ENCODE data around the gene ABCC5.
A peak's percentile ranks its signal among the peaks of the same experiment; 100 is the strongest.
"Not testable (repeated sequence)": the region's sequence is repeated elsewhere in the genome, so short reads cannot be mapped to it uniquely, and the experiment has no call there.

The ABCC5 gene

DNA sequence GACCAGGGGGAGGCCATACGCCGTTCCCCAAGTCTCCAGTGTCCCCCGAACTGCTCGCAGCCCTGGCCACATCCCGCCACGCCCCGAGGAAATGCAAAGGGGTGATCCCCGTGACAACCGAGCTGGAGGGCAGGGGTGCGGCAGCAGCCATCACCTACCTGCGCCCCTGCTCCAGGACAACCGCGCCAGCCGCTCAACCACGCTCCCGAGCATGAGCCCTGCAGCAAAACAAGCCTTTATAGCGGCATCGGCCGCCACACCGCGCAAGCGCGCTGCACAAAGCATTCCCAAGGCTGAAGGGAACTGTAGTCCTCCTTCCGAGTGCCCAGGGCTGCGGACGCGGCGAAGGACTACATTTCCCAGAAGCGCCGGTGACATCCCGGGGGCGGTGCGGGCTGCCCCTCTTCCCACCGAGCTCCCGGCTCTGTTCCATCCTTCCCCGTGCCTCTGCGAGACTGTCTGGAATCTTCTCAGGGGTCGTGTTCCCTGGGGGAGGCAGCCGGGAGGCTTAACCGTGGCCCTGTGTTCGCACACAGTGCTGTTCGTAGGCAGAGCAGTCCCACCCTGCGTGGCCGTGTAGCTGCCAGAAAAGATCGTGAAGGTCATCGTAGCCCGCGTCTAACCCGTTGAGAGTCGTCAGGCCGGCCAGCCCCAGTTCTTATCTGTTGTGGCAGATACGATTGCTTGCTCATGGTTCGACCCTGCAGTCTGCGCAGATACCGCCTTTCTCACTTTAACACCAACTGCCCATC is at the start of gene ABCC5:
ABCC5 (minus strand) TSS at position 213 of the 752 bp plus-strand sequence. CDS start 3,492 bp downstream, outside the sequence.
- DNase-seq (ENCODE audit: low read depth in 2 of 2, low spot score in 1 of 2): peak; percentile 59 to 65

DNA sequence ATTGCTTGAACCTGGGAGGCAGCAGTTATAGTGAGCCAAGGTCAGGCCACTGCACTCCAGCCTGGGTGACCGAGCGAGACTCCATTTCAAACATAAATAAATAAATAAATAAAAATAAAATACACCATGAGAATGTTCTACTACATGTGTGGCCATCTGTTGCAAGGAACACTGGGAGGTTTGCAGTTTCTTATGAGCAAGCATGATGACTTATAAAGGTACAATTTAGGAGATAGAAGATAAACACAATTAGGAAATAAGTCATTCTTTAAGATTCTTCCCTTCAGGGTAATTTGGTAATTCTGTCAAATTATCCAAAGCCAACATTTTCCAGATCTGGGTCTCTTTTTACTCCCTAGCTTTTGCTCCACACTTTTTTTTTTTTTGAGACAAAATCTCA is 48.5 kb upstream of the ABCC5 start:
- no peak for DNase-seq (ENCODE audit: low read depth in 2 of 2, low spot score in 1 of 2)

DNA sequence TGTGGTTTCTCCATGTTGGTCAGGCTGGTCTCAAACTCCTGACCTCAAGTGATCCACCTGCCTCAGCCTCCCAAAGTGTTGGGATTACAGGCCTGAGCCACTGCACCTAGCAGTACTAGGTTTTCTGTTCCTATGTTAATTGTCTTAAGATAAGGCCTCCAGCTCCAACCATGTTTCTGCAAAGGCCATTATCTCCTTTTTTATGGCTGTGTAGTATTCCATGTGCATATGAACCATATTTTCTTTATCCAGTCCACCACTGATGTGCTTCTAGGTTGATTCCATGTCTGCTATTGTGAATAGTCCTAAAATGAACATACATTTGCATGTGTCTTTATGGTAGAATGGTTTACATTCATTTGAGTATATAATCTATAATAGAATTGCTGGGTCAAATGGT is 45.0 kb upstream of the ABCC5 start:
- no peak for DNase-seq (ENCODE audit: low read depth in 2 of 2, low spot score in 1 of 2)

DNA sequence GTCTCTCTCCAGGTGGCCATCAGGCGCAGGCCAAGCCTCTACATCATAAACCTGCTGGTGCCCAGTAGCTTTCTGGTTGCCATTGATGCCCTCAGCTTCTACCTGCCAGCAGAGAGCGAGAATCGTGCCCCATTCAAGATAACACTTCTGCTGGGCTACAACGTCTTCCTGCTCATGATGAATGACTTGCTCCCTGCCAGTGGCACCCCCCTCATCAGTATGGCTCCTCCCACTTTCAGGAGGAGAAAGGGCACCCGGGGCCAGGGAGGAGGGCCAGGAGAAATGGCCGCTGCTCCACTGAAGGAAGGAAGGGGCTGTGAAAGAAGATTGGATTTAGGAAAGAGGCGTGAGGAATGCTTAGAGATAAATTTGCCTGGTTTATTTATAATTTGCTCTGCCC is 41.7 kb upstream of the ABCC5 start:
- no peak for DNase-seq (ENCODE audit: low read depth in 2 of 2, low spot score in 1 of 2)

DNA sequence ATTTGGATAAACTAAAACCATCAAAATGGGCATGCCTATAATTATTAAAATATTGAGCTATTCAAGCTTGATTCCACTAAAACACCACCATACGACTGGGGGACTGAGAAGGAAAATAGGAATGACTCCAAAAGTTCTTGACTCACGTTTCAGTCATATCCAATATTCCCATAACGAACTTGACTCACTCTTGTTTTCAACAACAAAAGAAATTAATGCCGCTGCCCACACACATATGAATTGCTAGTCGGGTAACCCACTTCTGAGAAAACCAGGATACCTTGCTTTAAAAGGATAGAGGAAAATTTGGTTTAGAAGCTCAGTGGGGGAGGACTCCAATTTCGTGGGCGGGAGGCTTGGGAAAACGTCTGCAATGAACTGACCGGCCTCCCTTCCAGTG is 40.3 kb upstream of the ABCC5 start:
- no peak for DNase-seq (ENCODE audit: low read depth in 2 of 2, low spot score in 1 of 2)

DNA sequence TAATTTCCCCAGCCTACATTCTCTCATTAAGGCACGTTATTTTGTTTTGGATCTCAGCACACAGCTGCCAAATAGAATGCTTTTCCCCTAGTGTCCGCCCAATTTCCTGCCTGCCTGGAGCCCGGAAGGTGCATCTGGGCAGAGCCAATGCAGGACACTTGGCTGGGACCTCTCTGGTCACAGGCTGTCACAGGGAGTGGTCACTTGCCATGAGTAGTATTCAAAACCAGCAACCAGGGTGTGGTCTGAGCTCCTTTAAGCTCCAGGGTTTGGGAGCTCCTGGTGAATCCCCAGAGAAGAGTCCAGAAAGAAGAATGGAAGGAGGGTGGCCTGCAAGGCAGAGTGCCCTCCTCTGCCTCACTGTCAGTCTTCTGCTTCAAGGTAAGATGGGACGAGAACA is 35.1 kb upstream of the ABCC5 start, which contains the start of gene HTR3C:
HTR3C (plus strand) TSS at position 281 of the 400 bp plus-strand sequence; CDS start at position 315, 34 bp downstream.
- DNase-seq (ENCODE audit: low read depth in 2 of 2, low spot score in 1 of 2): no peak

DNA sequence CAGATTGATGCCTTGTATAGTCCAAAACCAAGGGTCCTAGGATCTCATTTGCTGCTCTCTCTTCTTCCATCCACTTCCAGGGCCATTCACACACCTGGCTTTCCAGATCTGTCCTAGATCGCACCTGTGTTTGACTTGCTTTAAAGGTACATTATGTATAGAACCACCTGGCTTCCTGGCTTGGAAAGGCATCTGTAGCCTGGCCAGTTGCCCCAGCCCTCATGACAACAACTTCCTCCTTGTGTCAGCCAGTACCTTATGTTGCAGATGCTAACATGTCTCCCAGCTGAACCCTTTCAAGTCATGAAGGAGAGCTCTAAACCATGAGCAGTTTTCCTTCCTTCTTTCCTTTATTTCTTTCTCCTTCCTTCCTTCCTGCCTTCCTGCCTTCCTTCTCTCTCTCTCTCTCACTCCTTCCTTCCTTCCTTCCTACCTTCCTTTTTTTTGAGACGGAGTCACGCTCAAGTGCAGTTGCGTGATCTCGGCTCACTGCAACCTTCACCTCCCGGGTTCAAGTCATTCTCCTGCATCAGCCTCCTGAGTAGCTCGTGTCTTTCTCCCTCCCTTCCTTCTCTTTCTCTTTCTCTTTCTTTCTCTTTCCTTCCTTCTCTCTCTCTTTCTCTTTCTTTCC is 32.6 kb upstream of the ABCC5 start:
- no peak for DNase-seq (ENCODE audit: low read depth in 2 of 2, low spot score in 1 of 2)

DNA sequence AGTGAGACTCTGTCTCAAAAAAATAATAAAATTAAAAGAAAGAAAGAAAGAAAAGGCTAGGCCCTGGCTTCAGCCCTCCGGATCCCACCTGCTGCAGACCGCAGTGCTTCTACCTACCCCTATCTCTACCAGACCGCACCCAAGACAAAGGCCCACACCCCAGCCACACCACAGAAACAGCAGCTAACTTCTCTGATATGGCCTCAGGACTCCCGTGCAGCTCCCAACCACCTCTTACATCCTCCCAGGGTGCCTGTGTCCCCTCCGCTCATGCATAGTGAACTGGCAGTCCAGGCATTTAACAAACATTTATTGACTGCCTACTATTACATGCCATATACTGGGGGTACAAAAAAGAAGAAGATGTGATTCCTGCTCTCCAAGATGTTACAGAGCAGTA is 28.3 kb upstream of the ABCC5 start:
- no peak for DNase-seq (ENCODE audit: low read depth in 2 of 2, low spot score in 1 of 2)

DNA sequence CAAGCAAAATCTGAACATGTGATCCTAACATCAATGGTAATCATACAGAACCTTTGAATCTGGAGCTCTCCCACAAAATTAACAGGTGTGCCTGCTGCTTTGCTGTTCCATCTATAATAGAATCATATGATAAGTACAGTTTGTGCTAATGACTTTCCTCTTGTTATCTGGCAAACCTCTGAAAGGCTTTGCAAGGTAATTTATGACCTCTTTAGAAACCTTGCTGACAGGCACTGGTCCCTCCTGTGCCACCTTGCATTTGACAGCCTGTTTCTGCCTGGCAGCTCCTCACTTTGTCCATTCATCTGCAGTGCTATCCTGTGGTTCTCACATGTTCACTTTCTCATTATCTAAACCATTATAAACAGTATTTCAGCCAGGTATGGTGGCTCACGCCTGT is 24.9 kb upstream of the ABCC5 start:
- no peak for DNase-seq (ENCODE audit: low read depth in 2 of 2, low spot score in 1 of 2)

DNA sequence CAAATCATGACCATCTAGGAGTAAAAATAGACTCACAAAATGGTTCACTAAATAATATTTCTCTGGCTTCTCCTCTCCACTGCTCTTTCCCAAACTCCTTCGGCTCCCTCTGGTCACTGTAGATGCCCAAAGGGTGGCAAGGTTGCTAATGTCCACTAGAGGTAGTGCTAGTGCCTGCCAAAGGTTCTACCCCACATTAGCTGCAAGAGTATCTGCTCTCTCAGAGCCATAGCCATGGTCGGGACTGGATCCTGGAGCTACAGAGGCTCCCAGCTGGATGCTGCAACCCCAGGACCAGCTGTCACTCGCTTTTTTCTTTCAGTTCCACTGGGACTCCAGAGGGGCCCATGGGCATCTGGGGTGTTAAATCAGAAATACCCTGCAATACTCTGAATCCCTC is 22.3 kb upstream of the ABCC5 start:
- DNase-seq (ENCODE audit: low read depth in 2 of 2, low spot score in 1 of 2): no peak

DNA sequence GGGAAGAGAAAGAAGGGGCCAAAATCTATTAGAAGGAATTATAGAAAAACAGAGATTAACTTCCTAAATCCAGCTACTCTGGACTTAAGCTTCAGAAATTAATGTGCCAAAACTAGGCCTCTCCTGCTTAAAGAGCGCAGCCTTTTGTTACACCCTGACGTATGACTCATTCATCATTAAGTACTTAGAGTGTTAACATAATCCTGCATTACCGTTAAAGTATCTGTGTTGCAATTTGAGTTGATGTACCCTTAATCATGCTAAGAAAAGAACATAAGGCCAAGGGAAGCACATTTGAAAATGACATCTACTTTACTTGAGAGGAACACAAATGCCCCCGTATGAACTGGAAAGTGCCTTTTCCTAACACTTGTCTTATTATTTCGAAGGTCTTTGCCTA is 21.7 kb upstream of the ABCC5 start:
- DNase-seq (ENCODE audit: low read depth in 2 of 2, low spot score in 1 of 2): no peak

DNA sequence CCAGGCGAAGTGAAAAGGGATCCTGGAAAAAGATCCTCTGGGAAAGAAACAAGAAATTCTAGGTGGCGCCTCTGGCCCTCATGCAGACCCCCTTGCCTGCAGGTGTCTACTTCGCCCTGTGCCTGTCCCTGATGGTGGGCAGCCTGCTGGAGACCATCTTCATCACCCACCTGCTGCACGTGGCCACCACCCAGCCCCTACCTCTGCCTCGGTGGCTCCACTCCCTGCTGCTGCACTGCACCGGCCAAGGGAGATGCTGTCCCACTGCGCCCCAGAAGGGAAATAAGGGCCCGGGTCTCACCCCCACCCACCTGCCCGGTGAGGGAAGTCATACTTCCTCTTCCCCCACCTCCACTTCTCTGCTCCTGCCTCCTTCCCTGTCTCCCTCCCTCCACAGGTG is 20.6 kb upstream of the ABCC5 start:
- not testable (repeated sequence) for DNase-seq (ENCODE audit: low read depth in 2 of 2, low spot score in 1 of 2)

DNA sequence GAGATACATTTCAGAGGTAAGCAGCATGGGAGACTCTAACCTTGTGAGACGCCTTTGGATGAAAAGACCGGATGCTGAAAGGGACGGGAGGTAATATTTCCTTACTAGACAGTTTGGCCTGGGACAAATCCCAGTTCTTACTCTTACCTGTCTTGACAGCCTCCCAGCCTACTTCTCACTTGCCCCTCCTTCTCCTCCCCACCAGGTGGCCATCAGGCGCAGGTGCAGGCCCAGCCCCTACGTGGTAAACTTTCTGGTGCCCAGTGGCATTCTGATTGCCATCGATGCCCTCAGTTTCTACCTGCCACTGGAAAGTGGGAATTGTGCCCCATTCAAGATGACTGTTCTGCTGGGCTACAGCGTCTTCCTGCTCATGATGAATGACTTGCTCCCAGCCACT is 20.1 kb upstream of the ABCC5 start:
- DNase-seq (ENCODE audit: low read depth in 2 of 2, low spot score in 1 of 2): no peak

DNA sequence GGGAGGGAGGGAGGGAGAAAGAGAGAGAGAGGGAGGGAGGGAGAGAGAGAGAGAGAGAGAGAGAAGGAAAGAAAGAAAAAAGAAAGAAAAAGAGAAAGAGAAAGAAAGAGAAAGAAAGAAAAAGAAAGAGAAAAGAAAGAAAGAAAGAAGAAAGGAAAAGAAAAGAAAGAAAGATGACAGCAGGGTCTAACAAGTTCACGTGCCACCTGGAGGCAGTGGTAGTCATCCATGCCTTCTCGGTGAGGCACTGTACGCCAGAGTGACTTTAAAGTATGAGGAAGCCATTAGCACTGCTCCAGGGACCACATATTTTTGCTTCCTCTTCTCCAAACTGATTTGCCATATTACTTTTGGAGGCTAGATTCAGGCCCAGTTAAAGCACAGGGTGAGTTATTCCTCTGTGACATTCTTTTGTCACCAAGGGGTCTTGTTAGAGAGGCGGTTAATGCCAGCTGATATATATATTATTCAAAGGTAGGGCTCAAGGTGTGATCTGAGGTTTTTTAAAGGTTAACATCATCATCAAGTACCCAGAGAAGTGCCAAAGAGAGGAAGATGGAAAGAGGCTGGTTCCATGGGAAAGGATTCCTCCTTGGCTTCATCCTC is 13.6 kb upstream of the ABCC5 start, which contains the start of gene HTR3D:
HTR3D (plus strand) TSS at position 556 of the 606 bp plus-strand sequence; CDS start at position 556, 0 bp downstream.
- no peak for DNase-seq (ENCODE audit: low read depth in 2 of 2, low spot score in 1 of 2)

DNA sequence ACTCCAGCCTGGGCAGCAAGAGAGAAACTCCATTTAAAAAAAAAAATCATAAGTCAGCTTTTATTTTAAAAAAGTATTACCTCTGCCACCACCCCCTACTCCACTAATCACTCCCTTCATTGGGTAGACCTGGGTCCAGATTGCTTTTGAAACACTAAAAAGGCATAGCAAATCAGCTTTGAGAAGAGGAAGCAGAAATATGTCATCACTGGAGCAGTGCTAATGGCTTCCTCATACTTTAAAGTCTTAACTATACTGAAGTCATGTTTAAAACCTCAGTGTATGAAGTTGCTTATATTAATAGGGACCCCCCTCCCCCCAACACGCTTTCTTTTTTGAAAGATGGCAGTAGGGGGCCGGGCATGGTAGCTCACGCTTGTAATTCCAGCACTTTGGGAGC is 12.9 kb upstream of the ABCC5 start:
- no peak for DNase-seq (ENCODE audit: low read depth in 2 of 2, low spot score in 1 of 2)

DNA sequence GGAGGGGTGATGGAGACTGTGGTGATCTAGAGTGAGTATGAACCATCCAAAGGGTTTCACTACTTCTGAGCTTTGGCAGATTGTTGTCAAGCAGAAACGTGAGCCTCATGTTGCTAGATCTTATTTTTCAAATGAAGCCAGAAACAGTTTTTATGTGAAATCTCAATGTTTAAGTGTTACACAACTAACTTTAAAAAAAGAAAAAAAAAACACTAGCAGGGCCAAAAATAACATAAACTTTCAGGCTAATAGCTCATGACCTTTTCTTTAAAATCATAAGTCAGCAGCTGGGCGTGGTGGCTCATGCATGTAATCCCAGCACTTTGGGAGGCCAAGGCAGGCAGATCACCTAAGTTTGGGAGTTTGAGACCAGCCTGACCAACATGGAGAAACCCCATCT is 11.8 kb upstream of the ABCC5 start:
- DNase-seq (ENCODE audit: low read depth in 2 of 2, low spot score in 1 of 2): no peak

DNA sequence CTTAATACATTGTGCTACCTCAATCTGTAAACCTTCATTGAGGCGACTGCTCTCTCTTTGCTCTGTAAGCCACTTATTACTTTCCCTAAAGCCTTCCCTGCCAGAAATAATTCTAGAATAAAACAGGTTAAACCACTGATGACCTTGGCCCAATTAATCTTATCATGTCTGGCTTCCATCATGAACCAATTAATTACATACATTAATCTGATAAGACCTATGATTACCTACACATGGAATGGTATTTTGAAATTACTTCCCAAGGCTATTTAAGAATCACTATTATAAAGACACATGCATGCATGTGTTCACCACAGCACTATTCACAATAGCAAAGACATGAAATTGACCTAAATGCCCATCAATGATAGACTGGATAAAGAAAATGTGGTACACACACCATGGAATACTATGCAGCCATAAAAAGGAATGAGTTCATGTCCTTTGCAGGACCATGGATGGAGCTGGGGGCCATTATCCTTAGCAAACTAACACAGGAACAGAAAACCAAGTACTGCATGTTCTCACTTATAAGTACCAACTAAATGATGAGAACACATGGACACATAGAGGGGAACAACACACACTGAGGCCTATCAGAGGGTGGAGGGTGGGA is 10.7 kb upstream of the ABCC5 start:
- DNase-seq (ENCODE audit: low read depth in 2 of 2, low spot score in 1 of 2): not testable (repeated sequence)

DNA sequence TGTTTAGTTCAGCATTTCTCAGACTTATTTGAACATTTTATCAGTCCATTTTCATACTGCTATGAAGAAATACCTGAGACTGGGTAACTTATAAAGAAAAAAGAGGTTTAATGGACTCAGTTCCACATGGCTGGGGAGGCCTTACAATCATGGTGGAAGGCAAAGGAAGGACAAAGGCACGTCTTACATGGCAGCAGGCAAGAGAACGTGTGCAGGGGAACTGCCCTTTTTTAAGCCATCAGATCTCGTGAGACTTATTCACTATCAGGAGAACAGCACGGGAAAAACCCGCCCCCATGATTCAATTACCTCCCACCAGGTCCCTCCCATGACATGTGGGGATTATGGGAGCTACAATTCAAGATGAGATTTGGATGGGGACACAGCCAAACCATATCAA is 7.6 kb upstream of the ABCC5 start:
- DNase-seq (ENCODE audit: low read depth in 2 of 2, low spot score in 1 of 2): not testable (repeated sequence)

DNA sequence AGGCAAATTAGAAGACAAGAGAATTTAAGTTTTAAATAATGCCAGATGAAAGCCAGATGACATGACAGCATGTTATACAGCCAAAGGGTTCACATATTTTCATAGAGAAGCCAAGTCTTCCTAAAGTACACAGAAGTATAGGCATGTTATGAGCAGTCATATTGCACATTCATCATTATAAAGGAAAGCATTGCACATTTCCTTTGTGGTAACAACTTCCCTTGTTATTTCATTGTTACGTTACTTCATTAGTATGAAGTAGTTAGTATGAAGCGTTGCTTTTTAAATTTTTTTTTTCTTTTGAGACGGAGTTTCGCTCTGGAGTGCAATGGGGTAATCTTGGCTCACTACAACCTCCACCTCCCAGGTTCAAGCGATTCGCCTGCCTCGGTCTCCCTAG is 4.6 kb upstream of the ABCC5 start:
- no peak for DNase-seq (ENCODE audit: low read depth in 2 of 2, low spot score in 1 of 2)

DNA sequence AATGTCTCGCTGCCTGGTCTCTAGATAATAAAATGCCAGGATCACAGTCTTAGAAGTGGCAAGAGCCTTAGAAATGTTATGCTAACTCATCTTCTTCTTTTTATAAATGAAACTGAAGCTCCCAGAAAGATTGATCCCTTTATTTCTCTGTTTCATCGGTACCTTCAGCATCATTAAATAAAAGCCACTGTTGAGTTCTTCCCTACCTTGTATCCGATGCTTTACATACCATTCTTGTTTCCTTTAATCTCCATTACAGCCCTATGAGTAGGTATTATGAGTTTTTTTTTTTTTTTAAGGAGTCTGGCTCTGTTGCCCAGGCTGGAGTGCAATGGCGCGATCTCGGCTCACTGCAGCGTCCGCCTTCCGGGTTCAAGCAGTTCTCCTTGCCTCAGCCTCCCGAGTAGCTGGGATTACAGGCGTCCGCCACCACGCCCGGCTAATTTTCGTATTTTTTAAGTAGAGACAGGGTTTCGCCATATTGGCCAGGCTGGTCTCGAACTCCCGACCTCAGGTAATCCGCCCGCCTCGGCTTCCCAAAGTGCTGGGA is 815 bp upstream of the ABCC5 start:
- no peak for DNase-seq (ENCODE audit: low read depth in 2 of 2, low spot score in 1 of 2)
